Fibroblast of mammary gland (primary cell): Measurements from ENCODE around the gene ATP9A.

Experiments used
- DNase-seq: peaks from one replicate; pipeline ENCODE4 v3.0.0-alpha.2; 2010; ENCODE audit warnings: low read depth
- H3K4me3 ChIP-seq: 2 replicates; pipeline ENCODE4 v1.5.1; 2011; ENCODE audit warnings: low read depth, mild to moderate bottlenecking, low read length, moderate library complexity; ENCODE audit not compliant: control insufficient read depth
- TF ChIP-seq, protein P1 (sequence below): conservative IDR thresholded peaks from 2 replicates; pipeline ENCODE4 v1.5.1; 2011; ENCODE audit warnings: low read depth, low read length, inconsistent platforms; ENCODE audit not compliant: control insufficient read depth, insufficient read depth

ATP9A gene

DNA sequence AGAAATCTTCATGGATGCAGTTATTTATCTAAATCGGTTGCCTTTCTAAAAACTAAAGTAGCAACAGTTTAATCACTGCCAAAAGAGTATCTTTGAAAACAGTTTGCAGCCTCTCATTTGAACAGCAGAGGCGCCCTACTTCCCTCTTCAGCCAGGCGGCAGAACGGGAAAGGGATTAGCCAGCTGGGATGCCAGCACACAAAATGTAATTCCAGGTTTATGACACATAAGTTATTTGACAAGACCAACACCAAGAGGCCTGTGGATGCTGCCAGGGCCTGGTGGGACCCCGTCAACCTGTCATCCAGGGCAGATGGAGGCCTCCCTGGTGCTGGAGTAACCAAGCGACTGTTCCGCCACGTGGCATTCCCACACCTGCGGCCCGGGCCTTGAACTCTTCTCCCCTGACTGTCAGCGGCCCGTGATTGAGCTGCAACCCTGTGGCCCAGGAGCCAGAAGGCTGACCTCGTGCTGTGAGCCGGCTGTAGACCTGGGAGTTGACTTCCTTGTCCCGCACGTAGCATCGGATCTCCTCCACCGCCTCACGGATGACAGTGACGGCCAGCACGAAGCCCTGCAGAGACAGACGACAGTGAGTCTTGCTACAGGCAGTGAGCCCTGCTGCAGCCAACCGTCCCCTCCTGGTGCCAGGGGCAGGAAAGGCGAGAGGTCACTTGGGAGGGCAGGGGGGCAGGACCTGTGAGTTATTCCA is 55.5 kb downstream of the ATP9A start:
- peak; percentile 30 for DNase-seq
- TF ChIP-seq, protein P1, sequence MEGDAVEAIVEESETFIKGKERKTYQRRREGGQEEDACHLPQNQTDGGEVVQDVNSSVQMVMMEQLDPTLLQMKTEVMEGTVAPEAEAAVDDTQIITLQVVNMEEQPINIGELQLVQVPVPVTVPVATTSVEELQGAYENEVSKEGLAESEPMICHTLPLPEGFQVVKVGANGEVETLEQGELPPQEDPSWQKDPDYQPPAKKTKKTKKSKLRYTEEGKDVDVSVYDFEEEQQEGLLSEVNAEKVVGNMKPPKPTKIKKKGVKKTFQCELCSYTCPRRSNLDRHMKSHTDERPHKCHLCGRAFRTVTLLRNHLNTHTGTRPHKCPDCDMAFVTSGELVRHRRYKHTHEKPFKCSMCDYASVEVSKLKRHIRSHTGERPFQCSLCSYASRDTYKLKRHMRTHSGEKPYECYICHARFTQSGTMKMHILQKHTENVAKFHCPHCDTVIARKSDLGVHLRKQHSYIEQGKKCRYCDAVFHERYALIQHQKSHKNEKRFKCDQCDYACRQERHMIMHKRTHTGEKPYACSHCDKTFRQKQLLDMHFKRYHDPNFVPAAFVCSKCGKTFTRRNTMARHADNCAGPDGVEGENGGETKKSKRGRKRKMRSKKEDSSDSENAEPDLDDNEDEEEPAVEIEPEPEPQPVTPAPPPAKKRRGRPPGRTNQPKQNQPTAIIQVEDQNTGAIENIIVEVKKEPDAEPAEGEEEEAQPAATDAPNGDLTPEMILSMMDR, result peak; percentile 41
- H3K4me3 ChIP-seq, result no peak overlapping the region

DNA sequence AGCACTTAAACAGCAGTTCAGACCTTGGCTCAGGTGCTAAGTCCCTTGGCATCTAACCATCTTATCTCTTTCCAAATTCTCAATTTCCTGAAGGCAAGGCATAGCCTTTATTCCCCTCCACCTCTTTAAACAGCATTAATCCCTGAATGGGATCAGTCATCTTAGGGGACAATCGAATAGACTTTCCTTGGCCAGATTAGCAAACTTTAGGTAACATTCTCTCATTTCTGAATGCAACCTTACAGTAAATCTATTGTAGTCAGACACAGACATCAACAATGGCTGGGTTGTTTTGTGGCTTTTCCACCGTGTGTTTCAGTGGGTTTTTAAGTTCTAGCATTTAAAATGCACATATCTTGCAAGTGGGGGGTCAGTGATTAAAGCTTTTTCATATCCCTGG is 56.8 kb downstream of the ATP9A start:
- TF ChIP-seq, protein P1, result no peak
- no peak overlapping the region for H3K4me3 ChIP-seq
- no peak for DNase-seq

DNA sequence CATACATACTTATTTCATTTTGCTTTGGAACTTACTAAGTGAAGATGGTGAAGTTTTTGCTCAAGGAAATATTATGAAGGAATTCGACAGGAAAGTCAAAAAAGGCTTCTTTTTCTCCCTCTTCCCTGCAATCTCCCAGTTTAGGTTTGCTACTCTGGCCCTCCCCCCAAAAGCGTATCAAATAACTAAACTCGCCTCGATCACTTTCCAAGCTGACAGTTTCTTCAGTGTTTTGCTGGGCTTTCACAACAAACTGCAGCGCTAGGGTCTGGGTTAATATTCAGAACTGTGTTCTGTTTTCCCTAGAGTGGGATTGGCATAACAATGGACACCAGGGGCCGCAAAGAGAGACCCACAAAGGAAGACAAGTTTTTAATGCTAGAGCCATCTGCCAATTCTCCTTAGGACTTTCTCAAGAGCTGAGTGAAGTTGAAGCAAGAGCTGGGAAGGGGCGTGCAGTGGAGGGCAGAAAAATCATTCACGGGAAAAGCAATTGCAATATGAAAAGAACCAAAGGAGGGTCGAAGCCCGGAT is 57.8 kb downstream of the ATP9A start:
- H3K4me3 ChIP-seq, result no peak overlapping the region
- no peak for DNase-seq
- TF ChIP-seq, protein P1, result no peak

DNA sequence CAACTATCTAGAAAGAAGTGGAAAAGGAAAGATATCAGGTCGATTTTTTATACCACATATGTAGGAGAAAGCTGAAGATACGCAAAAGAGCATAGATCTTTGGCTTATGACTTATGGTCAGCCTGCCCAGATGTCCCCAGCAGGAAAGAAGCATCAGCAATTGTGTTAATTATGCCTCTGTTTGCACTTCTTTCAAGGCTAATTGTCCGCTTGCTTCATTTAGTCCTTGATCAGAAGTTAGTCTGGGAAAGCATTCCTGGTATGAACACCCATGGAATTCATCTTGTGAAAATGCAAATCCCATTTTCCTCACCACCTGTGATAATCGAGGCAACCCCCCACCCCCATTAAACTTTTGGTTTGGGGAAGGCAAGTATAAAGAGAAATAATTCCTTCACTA is 62.8 kb downstream of the ATP9A start:
- no peak for DNase-seq
- no peak overlapping the region for H3K4me3 ChIP-seq
- TF ChIP-seq, protein P1, result no peak

DNA sequence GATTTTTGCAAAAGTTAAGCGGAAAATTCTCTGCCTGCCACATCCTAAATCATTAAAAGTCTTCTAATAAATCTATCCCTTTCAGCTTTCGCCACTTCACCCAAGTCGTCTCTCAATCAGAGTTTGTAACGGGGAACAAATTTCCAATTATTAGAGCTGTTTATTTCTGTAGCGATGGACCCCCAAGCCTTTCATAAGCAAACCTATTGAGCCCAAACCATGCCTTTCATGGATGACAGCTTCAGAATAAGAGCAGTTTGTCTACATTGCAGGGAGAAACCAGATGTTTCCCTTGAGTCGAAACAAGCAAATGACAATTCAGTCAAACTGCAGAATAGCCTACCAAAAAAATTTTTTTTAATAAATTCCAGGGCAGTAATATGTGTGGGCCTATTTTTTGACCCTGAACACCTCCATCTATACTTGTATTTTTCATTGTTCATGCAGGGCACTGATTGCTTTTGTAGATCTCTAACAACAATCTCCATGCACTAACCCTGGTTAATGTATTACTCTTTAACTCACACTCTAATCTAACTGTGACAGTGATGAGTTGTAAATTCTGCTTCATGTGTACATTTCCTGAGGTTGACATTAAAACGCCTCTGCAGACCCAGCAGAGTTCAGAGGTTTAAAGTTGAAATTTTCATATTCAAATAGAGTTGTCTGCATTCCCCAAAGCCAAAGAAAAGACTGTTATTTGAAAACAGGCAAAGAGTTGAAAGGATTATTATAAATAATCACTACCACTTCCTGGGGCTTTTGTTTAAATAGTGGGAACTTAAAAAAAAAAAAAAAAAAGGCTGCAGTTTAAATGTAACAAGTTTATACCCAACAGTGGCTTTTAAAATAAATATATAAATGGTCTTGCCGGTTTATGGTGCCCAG is 64.5 kb downstream of the ATP9A start:
- H3K4me3 ChIP-seq, result no peak overlapping the region
- DNase-seq, result no peak
- TF ChIP-seq, protein P1, result no peak

DNA sequence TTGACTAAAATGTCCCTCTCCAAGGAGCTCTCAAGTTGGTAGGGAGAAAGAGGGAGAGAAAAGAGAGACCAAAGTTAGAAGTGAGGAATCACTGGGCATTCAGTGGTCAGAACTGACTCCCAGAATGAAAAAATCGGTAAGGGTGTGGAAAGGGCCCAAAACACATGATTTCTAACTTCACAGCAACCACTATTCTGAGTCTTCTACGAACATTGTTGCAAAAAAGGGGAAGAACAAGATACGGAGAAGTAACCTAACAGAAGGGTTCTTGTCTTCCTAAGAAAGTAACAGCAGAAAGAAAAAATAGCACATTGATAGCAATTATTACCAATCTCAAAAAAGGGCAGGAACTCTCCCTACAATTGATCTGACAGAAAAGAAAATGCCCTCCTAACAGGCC is 65.6 kb downstream of the ATP9A start:
- no peak for DNase-seq
- H3K4me3 ChIP-seq, result no peak overlapping the region
- TF ChIP-seq, protein P1, result no peak
